SK-N-SH (cell line): Measurements from ENCODE around the gene DNASE2. TPM values are rescaled to one million over a fixed set of nuclear protein-coding genes. Genes with fewer than 3 reads are reported as not detected.
A peak's percentile ranks its signal among the peaks of the same experiment; 100 is the strongest.

Source experiments
- CTCF ChIA-PET: fragments of 300-600, 350-600 bp; formaldehyde crosslinking; extraction: SDS; loops from one replicate; lab custom pipeline; 2021; lab: Yijun Ruan, JAX
- POLR2A ChIA-PET: fragments of 350-600 bp; sonication (Branson Sonifier 250); formaldehyde crosslinking; extraction: SDS; loops from one replicate; lab custom pipeline; 2020; ENCODE audit warnings: antibody characterized with exemption, inconsistent platforms; lab: Yijun Ruan, JAX
- DNase-seq: peaks from one replicate; pipeline ENCODE4 v3.0.0; 2012
- H2AFZ ChIP-seq: fragments of 200-600 bp; sonication (generic); 2 replicates; pipeline ENCODE4 v1.8.1; 2016; ENCODE audit warnings: antibody characterized with exemption, mild to moderate bottlenecking, low read depth
- H3F3A ChIP-seq: fragments of 200-600 bp; sonication (generic); replicated peaks from 2 replicates; pipeline ENCODE3; 2016; ENCODE audit warnings: antibody characterized with exemption, mild to moderate bottlenecking; ENCODE audit not compliant: insufficient read depth
- H3K27ac ChIP-seq, 2 experiments: fragments of 200-500 bp in 1 of 2; fragments of 200-600 bp in 1 of 2; sonication (Bioruptor generic) in 1 of 2; sonication (generic), shearing (Covaris generic) in 1 of 2; 2 replicates each; pipeline versions ENCODE4 v1.5.1 to v1.6.1; 2014 to 2016; ENCODE audit warnings: low read depth in 2 of 2, inconsistent platforms in 1 of 2, low read length in 1 of 2, mild to moderate bottlenecking in 1 of 2, mixed read lengths in 1 of 2
- H3K27me3 ChIP-seq: fragments of 200-600 bp; sonication (generic), shearing (Covaris generic); 2 replicates; pipeline ENCODE4 v1.6.1; 2016; ENCODE audit warnings: mixed run types; ENCODE audit not compliant: insufficient read depth
- H3K36me3 ChIP-seq, 2 experiments: fragments of 200-500 bp in 1 of 2; fragments of 200-600 bp in 1 of 2; sonication (Bioruptor generic) in 1 of 2; sonication (generic) in 1 of 2; replicated peaks in 1 of 2; 2 replicates each; pipeline versions ENCODE3 to v1.5.1; 2014 to 2016; ENCODE audit warnings: low read length in 1 of 2, mild to moderate bottlenecking in 1 of 2; ENCODE audit not compliant: insufficient read depth in 2 of 2, control insufficient read depth in 1 of 2
- H3K4me1 ChIP-seq, 2 experiments: fragments of 200-500 bp in 1 of 2; fragments of 200-600 bp in 1 of 2; sonication (Bioruptor generic) in 1 of 2; sonication (generic), shearing (Covaris generic) in 1 of 2; 2 replicates each; pipeline versions ENCODE4 v1.5.1 to v1.6.1; 2014 to 2016; ENCODE audit warnings: low read depth in 1 of 2, low read length in 1 of 2, mixed run types in 1 of 2; ENCODE audit not compliant: insufficient read depth in 2 of 2, control insufficient read depth in 1 of 2
- H3K4me2 ChIP-seq: fragments of 200-600 bp; sonication (generic), shearing (Covaris generic); 2 replicates; pipeline ENCODE4 v1.6.1; 2017; ENCODE audit warnings: mixed run types
- H3K4me3 ChIP-seq, 2 experiments: fragments of 200-500 bp in 1 of 2; fragments of 200-600 bp in 1 of 2; sonication (Bioruptor generic) in 1 of 2; sonication (generic), shearing (Covaris generic) in 1 of 2; 2 replicates each; pipeline versions ENCODE4 v1.5.1 to v1.8.1; 2014 to 2016; ENCODE audit warnings: low read depth in 2 of 2, inconsistent platforms in 1 of 2, low read length in 1 of 2, mild to moderate bottlenecking in 1 of 2, mixed read lengths in 1 of 2, moderate library complexity in 1 of 2
- H3K79me2 ChIP-seq: fragments of 200-600 bp; sonication (generic); 2 replicates; pipeline ENCODE4 v1.8.1; 2017; ENCODE audit warnings: mild to moderate bottlenecking; ENCODE audit not compliant: insufficient read depth
- H3K9ac ChIP-seq: fragments of 200-600 bp; sonication (generic); 2 replicates; pipeline ENCODE4 v1.6.1; 2017; ENCODE audit warnings: mixed run types
- H3K9me2 ChIP-seq: fragments of 200-600 bp; sonication (generic); 2 replicates; pipeline ENCODE4 v1.6.1; 2017; ENCODE audit warnings: mixed run types
- H3K9me3 ChIP-seq: fragments of 200-600 bp; sonication (generic); 2 replicates; pipeline ENCODE4 v1.6.1; 2017; ENCODE audit warnings: mixed run types, mild to moderate bottlenecking, moderate library complexity
- H4K20me1 ChIP-seq: fragments of 200-600 bp; sonication (generic); 2 replicates; pipeline ENCODE4 v1.6.1; 2017; ENCODE audit warnings: mild to moderate bottlenecking, mixed run types; ENCODE audit not compliant: insufficient read depth
- CTCF ChIP-seq: fragments of 200-600 bp; sonication (generic); IDR thresholded peaks from 2 replicates; pipeline ENCODE4 v1.6.1; 2017; ENCODE audit warnings: antibody characterized with exemption, mild to moderate bottlenecking, moderate library complexity
- FOSL2 ChIP-seq: IDR thresholded peaks from 2 replicates; pipeline ENCODE4 v1.4.0; 2012; ENCODE audit warnings: low read depth, mild to moderate bottlenecking, moderate library complexity, borderline replicate concordance
- FOXJ3 ChIP-seq: sonication (generic); formaldehyde crosslinking; IDR thresholded peaks from 2 replicates; pipeline ENCODE4 v1.5.1; 2020; ENCODE audit warnings: mild to moderate bottlenecking, missing genetic modification reagents
- MAX ChIP-seq: IDR thresholded peaks from 2 replicates; pipeline ENCODE4 v1.4.0; 2012; ENCODE audit warnings: low read depth
- MEF2A ChIP-seq: IDR thresholded peaks from 2 replicates; pipeline ENCODE4 v1.4.0; 2012; ENCODE audit warnings: low read depth, borderline replicate concordance
- NFIC ChIP-seq: IDR thresholded peaks from 2 replicates; pipeline ENCODE4 v1.4.0; 2012; ENCODE audit warnings: borderline replicate concordance
- NRF1 ChIP-seq: IDR thresholded peaks from 2 replicates; pipeline ENCODE4 v1.6.1; 2012; ENCODE audit warnings: low read depth, mild to moderate bottlenecking, low read length
- PBX3 ChIP-seq: IDR thresholded peaks from 2 replicates; pipeline ENCODE4; 2012
- POLR2AphosphoS5 ChIP-seq: IDR thresholded peaks from 2 replicates; pipeline ENCODE4 v1.6.1; 2012; ENCODE audit warnings: low read depth, low read length
- RAD21 ChIP-seq: IDR thresholded peaks from 2 replicates; pipeline ENCODE4 v1.6.1; 2012; ENCODE audit warnings: mild to moderate bottlenecking, low read length
- REST ChIP-seq: IDR thresholded peaks from 2 replicates; pipeline ENCODE4 v1.6.1; 2012; ENCODE audit warnings: mild to moderate bottlenecking, low read depth, low read length, moderate library complexity
- TCF12 ChIP-seq: IDR thresholded peaks from 2 replicates; pipeline ENCODE4 v1.4.0; 2012
- YY1 ChIP-seq: IDR thresholded peaks from 2 replicates; pipeline ENCODE4 v1.4.0; 2012; ENCODE audit warnings: low read depth, mild to moderate bottlenecking
- WGBS: methylation state at CpG from one replicate; pipeline ENCODE4 v1.1.6; 2017; ENCODE audit warnings: low lambda C conversion rate; 5-methylcytosine and 5-hydroxymethylcytosine counted together
- polyA plus RNA-seq, 3 experiments: library from polyadenylated mRNA; depleted of rRNA; stranded (reverse); fragments of >200 nt; gene quantifications; 2 replicates each; pipeline ENCODE4 v1.2.3, GENCODE V29; 2012

The DNASE2 gene
- polyA plus RNA-seq, 1 of the 3 experiments (the other 2 are of a cell fraction): 29.8 TPM

GRCh38 chr19:12836529-12836863 lies 44.8 kb downstream of the DNASE2 start:
- POLR2A ChIA-PET: interaction anchor here (1.3 kb wide), 1 partner anchor 34 kb away, joined by 3 read pairs; the partner anchor contains the start of gene THSD8
- TF ChIP-seq MEF2A (no peak), YY1 (no peak), REST (no peak)
- TF ChIP-seq, all 33 proteins: peak for 0

GRCh38 chr19:12834976-12835757 lies 46.1 kb downstream of the DNASE2 start:
- Histone ChIP-seq H3K9me2 (no peaks in the 10 kb centered on the region), H4K20me1 (no peaks in the 10 kb centered on the region), H3K27me3 (no peaks in the 10 kb centered on the region), H2AFZ (no peak overlapping the region), H3F3A (peaks cover 33% of the 10 kb centered on the region), H3K9me3 (no peaks in the 10 kb centered on the region), H3K4me1 (peaks cover 5 to 46% of the 10 kb centered on the region in 2 experiments; a peak in 2 of 4 replicates), H3K4me2 (no peak overlapping the region; the same call in 1 of the 2 replicates), H3K79me2 (no peaks in the 10 kb centered on the region), H3K27ac (peak overlapping the region in 1 of 2 experiments; percentile 43; a peak in 2 of 4 replicates), H3K4me3 (peak overlapping the region in 1 of 2 experiments; percentile 17; a peak in 1 of 4 replicates), H3K36me3 (no peaks in the 10 kb centered on the region), H3K9ac (no peak overlapping the region)
- ChIA-PET POLR2A (interaction anchor here (1.2 kb wide), 1 partner anchor 103 kb away, joined by 4 read pairs; the partner anchor contains the start of gene CALR), CTCF (interaction anchor here (0.6 to 1.5 kb wide), 5 partner anchors 29 to 130 kb away, joined by 3 to 4 read pairs (median 3); partner anchors contain the start of gene RNASEH2A)
- DNase-seq: peak; percentile 85
- WGBS: 21% methylated on average over 22 of the region's 39 CpGs
- TF ChIP-seq REST (no peak), PBX3 (no peak), NRF1 (no peak), TCF12 (no peak), POLR2AphosphoS5 (no peak), FOSL2 (no peak), NFIC (no peak), RAD21 (no peak), CTCF (no peak), FOXJ3 (CRISPR knock-in tag) (no peak), MAX (no peak)

More at GRCh38 chr19:12836529-12836863, 44.8 kb downstream of the DNASE2 start:
- DNase-seq: no peak
- WGBS: 7% methylated on average over 3 of the region's 6 CpGs
- no peaks in the 10 kb centered on the region for H3K9me3 ChIP-seq
- H3K36me3 ChIP-seq: no peaks in the 10 kb centered on the region
- peaks cover 33% of the 10 kb centered on the region for H3F3A ChIP-seq
- H3K9ac ChIP-seq: no peak overlapping the region
- no peaks in the 10 kb centered on the region for H3K79me2 ChIP-seq
- H3K9me2 ChIP-seq: no peaks in the 10 kb centered on the region
- H3K27ac ChIP-seq: peak overlapping the region in 1 of 2 experiments; percentile 22; a peak in 2 of 4 replicates
- no peak overlapping the region for H3K4me3 ChIP-seq
- no peaks in the 10 kb centered on the region for H3K27me3 ChIP-seq
- no peak overlapping the region for H2AFZ ChIP-seq
- H3K4me2 ChIP-seq: no peak overlapping the region
- peaks cover 5 to 57% of the 10 kb centered on the region in 2 experiments; a peak in 2 of 4 replicates for H3K4me1 ChIP-seq
- no peaks in the 10 kb centered on the region for H4K20me1 ChIP-seq
- CTCF ChIA-PET: interaction anchor here (0.9 to 3.1 kb wide), 3 partner anchors 30 to 78 kb away, joined by 4 to 15 read pairs (median 4); partner anchors contain the start of gene RNASEH2A
